ENCODE data around the gene FHAD1.
"Not testable (repeated sequence)": the region's sequence is repeated elsewhere in the genome, so short reads cannot be mapped to it uniquely, and the experiment has no call there.

Gene FHAD1

DNA sequence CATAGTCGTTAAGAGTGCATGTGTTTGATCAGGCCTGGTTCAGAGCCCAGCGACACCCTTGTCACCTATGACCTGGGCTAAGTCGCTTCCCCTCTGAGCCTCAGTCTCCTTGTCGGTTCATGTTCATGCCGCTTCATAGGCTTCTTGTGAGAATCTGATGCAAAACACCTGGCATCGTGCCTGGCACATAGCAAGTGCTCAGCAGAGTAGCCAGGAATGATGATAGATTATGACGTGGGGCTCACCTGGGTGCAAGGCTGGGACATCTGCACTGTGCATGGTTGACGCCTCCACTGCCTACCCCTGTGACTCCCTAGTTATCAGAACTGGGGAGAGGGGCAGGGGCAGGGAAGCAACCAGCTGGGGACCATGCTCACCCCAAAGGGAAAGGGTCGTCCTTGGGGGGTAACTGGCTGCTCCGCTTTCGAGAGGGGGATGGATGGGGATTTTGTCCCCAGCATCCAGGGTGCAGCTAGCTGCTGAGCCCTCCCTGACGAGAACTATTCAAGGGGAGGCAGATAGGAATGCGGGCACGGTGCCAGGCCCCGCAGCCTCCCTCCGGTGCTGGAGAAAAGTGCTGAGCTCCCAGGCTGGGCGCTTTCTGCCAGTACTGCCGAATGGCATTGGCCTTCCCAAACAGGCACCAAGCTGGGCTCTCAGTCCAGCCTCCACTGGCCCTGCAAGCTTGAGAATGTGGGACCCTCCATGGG lies 171.9 kb downstream of the FHAD1 start:
- DNase-seq (ENCODE audit: low spot score), result no peak

DNA sequence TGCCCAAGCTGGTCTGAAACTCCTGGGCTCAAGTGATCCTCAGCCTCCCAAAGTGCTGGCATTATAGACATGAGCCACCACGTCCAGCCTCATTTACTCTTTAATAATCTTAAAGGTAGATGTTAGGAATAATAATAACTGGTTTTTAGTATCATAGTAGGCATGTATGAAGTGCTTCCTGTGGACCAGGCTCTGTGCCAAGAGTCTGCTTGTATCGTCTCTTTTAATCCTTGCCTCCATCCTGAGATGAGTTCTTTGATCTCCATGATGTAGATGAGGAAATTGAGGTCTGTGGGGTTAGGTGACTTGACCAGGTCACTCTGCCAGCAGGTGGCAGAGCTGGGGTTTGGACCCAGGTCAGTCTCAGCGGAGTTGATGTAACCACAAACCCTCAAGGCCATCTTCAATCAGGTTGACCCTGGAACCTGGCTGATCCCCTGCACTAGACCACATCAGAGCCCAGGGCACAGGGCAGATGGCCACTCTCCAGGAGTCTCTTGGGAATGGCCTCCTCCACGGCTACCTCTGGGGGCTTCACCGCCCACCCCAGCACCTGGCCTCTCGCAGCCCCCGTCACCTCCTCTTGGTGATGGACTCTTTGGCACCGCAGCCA lies 173.9 kb downstream of the FHAD1 start:
- no peak for DNase-seq (ENCODE audit: low spot score)

DNA sequence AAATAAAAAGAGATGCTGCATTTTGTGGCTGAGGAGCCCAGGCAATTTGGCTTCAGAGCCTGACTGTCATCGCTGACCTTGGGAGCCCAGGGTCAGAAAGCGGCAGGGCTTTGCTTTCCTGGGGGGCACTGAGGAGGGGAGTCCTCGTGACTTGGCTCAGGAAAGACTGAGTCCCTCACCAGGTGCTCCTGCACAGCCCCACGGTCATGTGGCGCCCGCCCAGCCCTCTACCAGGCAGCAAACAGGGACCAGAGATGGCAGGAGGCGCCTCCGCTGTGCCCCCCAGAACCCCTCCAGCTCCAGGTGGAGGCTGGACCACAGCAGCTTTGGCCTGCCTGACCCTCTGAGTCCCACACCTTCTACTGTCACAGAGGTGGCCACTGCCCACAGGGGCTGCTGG lies 175.8 kb downstream of the FHAD1 start:
- DNase-seq (ENCODE audit: low spot score), result no peak

DNA sequence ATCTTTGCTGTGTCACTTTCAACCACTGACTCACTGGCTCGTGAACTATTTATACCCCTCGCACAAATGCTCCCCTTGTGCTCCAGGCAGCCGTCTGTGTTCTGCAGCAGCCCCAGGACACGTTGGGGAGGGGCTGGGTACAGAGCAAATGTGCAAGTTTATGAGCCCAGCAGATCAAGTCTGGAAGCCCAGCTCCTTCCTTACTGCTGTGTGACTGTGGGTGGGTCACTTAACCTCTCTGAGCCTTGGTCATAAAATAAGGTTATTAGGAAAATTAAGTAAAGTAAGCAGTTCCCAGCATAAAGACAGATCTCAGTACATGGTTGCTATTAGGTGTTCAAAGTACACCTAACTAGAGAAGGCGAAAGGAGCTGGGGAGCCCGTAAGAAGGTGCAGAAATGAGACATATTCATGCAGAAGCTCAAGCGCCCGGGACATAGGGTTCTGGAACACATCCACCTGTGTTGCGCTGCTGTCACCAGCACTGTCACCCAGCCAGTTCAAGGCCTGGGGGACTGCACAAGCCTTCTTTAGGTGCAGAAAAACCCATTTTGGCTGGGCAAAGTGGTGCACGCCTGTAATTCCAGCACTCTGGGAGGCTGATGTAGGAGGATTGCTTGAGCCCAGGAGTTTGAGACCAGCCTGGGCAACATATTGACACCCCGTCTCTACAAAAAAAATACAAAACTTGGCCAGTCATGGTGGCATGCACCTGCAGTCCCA lies 176.5 kb downstream of the FHAD1 start:
- no peak for DNase-seq (ENCODE audit: low spot score)

DNA sequence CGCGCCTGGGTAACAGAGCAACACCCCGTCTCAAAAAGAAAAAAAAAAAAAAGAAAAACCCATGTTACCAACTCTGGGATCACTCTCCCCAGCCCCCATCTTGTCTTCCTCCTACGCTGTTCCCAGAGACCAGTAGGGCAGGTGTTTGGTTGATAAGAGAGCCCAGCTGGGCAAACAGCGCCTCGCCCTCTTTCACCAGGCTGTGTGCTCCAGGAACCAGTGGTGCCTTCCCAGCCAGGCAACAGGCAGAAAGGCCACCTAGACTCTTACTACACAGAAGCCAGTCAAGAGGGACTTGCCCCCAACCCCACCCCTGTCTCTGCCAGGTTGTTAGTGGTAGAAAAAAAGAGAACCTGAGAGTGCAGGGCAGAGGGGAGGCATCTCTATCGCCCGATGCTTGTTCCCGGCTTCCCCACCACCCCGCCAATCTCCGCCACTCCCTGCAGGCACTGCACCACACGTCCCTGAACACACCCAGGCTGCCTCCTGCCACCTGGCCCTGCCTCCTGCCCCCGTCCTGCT lies 177.2 kb downstream of the FHAD1 start:
- DNase-seq (ENCODE audit: low spot score), result no peak

DNA sequence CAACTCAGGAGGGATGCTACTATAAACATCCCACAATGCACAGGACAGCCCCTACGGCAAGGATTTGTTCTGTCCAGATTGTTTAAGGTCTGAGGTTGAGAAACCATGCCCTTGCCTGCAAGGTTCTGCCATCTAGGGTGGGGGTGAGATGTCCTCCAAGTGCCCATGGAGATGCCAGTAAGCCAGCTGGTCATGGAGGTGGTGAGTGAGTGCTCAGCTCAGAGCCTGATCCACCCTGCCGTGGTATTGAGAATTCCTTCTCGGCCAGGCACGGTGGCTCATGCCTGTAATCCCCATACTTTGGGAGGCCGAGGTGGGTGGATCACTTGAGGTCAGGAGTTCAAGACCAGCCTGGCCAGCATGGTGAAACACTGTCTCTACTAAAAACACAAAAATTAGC lies 178.0 kb downstream of the FHAD1 start:
- DNase-seq (ENCODE audit: low spot score), result no peak

DNA sequence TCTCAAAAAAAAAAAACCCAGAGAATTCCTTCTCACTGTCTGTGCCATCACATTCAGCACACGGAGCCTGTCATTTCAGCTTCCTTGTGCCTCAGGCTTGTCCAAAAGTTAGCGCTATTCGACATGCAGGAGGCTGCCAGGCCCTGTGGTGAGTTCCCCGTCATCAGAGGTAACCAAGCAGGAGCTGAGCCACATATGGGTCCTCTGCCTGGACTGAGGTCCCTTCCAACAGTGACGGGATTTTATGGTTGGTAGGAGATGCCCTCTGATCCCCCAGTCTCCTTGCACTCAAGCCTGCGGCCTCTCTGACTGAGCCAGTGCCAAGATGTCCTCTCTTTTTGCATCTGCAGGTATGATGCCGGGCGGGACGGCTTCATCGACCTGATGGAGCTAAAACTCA lies 178.5 kb downstream of the FHAD1 start:
- no peak for DNase-seq (ENCODE audit: low spot score)

DNA sequence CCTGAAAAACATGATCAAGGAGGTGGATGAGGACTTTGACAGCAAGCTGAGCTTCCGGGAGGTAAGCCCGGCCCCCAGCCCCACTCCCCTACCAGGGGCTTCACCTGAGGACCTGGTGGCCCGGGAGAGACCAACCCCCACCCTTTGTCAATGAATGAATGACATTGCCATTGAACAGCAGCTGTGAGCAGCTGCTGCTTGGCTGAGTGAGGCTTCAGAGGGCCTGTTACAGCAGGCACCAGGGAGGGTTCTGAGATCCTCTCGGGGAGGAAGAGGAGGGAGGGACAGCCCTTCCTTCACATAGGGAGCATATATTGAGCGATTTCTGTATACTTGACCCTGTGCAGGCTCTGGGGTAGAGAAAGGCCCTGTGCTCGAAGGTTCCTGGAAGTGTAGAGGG lies 178.9 kb downstream of the FHAD1 start:
- no peak for DNase-seq (ENCODE audit: low spot score)

DNA sequence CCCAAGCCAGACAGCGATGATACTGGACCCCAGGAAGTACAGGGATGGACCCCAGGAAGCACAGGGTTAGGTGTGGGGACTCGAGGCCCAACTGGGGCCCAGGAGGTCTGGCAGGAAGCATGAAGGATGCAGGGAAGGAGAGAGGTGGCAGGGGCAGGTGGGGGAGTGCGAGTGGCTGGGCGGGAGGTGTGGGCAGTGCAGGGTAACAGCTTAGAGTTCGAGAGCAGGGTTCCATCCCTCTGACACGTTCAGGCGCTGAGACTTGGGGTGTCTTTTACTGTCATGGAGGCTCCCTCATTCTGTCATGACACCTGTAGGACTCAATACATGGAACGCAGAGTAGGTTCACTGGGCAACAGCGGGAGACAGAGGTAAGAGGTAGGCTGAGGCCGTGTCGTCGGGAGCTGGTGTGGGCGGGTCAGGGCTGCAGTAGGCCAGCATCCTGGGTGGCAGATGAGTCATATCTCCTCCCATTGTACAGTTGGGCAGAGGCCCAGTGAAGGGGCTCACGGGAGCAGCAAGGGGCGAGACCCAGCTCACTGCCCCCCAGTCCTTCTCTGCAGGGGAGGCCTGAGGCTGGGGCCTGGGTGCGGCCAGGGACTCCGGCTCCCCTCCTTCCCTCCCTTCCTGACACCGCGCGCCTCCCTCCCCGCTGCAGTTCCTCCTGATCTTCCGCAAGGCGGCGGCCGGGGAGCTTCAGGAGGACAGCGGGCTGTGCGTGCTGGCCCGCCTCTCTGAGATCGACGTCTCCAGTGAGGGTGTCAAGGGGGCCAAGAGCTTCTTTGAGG lies 179.7 kb downstream of the FHAD1 start:
- no peak for DNase-seq (ENCODE audit: low spot score)

DNA sequence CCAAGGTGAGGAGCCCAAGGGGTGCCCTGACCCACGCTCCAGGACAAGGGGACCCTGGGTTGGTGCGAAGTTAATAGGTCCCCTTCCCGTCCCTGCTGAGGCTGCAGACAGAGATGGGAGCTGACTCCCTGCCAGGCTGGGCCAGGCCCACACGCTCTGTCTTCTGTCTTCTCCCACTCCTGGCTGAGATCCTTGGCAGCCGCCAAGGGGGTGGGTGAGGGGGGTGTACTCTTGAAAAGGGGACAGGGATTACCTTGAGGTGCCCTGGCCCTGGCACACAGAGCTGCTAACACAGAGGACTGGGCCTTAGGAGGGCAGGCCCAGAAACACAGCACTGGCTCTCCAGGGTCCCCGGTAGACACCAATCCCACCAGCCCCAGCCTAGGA lies 180.2 kb downstream of the FHAD1 start:
- DNase-seq (ENCODE audit: low spot score), result no peak

DNA sequence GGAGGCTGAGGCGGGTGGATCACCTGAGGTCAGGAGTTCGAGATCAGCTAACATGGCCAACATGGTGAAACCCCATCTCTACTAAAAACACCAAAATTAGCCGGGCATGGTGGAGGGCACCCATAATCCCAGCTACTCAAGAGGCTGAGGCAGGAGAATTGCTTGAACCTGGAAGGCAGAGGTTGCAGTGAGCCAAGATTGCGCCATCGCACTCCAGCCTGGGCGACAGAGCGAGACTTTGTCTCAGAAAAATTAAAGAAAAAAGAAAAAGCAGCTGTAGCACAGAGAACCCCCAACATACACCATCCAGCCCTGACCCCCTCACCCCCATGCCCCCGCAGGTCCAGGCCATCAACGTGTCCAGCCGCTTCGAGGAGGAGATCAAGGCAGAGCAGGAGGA lies 181.2 kb downstream of the FHAD1 start:
- not testable (repeated sequence) for DNase-seq (ENCODE audit: low spot score)

DNA sequence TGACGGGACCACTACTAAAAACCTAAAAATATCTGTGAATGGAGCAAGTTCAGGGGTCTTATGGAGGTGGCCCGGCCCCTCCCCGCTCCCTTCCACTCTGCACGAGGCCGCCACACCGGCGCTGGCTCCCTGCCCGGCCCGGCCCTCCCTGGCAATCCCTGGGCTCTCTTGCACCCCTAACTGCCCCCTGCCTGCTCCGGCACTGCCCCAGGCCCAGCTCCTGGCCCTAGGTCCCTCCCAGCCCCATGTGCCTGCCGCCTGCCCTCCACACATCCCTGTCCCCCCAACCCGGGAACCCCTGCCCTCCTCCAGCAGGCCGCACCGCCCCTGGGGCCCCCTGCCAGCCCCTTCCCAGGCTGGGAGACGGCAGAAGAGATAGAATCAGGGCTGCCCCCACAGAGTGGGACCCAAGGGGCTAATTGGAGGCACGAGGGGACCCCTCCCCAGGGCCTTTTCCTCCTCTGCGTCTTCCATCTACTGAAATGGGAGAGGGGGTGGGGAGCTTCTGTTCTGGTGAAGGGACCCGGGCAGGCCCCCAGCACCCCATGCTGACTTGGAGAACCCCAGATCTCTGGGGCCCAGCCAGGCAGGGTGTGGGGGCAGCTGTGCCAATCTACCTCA lies 181.9 kb downstream of the FHAD1 start:
- DNase-seq (ENCODE audit: low spot score), result no peak

DNA sequence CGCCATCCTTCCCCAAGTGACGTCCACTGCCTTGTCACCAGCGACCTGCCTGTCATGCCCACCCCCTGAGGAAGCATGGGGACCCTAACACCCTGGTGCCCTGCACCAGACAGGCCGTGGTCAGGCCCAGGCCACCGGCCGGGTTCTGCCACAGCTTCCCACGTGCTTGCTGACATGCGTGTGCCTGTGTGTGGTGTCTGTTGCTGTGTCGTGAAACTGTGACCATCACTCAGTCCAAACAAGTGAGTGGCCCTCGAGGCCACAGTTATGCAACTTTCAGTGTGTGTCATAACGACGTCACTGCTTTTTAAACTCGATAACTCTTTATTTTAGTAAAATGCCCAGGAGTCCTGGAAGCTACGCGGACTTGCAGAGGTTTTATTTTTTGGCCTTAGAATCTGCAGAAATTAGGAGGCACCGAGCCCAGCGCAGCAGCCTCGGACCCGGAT lies 182.7 kb downstream of the FHAD1 start:
- DNase-seq (ENCODE audit: low spot score), result no peak

DNA sequence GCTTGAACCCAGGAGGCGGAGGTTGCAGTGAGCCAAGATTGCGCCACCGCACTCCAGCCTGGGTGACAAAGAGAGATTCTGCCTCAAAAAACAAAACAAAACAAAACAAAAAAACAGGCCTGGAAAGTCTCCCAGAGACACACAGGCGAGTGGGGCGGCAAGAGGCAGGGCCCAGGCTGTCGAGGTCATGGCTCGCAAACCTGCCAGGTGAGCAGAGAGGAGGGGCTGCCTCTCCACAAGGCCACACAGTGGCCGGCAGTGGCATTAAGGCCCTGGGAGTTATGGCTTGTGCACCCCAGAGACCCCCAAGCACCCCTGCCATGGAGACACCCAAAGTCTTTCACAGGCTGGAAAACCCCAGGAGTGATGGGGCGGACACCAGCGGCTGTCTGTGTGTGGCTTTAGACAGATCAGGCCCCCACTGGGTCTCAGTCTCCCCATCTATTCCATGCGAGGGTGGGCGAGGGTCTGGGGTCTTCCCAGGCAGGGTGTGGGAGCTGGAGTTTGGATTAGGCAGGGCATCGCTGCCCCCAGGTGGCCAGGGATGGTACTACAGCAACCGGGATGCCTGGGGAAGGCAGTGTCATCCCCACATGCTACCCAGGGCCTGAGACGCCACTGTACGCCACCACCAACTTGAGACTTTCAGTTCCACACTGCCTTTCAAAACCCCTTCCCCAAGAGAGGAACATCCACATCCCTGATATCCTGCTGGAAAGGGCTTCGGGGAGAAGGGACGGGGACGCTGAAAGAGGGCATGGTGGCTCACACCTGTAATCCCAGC lies 184.0 kb downstream of the FHAD1 start:
- DNase-seq (ENCODE audit: low spot score), result peak; percentile 64

DNA sequence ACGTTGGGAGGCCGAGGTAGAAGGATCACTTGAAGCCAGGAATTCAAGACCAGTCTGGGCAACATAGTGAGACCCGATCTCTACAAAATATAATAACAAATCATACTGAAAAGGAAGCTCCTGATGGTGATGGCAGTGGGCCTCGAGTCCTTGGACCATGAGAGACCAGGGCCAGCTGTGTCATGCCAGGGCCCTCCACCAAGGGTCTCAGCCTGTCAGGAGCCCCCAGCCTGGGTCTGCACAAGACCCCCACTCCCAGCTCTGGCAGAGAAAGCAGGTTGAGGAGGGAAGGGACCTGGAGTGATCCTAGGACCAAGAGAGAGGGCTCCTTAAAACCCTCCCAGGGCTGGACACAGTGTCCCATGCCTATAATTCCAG lies 184.5 kb downstream of the FHAD1 start:
- DNase-seq (ENCODE audit: low spot score), result no peak

DNA sequence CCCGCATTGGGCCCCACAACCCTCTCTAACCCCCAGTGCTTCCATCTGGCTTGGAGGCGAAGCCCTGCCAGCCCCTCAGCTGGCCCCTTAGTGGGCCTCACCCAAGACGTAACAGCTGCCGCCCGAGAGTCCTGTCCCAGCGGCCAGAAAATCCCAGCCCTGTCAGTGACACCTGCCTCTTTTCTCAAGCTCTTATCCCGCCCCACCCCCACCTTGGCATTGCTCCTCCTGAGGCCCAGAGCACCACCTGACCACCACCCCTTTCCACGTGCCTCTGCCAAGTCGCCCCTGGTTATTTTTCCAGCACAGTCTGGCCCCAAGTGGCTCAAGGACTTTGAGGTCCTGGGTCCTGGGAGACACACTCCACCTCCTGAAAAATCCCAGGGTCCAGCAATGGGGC lies 185.3 kb downstream of the FHAD1 start:
- DNase-seq (ENCODE audit: low spot score), result no peak

DNA sequence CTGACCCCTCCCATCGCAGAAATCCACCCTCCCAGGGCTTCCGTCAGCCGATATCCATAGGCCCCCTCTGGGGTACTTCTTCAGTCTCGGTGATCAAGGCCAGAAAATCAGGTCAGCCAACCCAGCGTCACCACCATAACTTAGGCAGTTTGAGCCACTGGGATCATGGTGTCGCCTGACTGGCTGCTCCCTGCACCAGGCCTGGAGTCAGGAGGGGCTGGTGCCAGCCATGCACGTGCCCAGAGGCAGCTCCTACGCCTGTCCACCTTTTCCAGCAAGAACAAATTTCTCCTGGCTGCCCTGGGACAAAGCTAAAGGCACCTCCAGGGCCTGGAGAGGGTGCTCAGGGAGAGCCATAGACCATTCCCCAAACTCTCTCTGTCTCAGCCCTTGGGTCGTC lies 186.4 kb downstream of the FHAD1 start:
- no peak for DNase-seq (ENCODE audit: low spot score)

DNA sequence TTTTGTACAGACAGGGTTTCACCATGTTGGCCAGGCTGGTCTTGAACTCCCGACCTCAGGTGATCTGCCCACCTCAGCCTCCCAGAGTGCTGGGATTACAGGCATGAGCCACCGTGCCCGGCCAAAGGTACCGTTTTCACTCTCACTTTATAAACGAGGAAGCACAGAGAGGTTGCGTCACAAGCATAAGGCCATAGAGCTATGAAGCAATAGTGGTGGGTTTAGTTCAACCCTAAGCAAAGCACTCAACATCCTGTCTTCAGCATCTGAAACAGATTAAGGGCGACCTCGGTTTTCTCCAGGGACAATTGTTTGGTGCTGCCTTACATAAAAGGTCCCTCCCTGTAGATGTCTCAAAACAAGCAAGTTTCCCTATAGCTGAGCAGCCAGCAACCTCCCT lies 187.7 kb downstream of the FHAD1 start:
- not testable (repeated sequence) for DNase-seq (ENCODE audit: low spot score)

DNA sequence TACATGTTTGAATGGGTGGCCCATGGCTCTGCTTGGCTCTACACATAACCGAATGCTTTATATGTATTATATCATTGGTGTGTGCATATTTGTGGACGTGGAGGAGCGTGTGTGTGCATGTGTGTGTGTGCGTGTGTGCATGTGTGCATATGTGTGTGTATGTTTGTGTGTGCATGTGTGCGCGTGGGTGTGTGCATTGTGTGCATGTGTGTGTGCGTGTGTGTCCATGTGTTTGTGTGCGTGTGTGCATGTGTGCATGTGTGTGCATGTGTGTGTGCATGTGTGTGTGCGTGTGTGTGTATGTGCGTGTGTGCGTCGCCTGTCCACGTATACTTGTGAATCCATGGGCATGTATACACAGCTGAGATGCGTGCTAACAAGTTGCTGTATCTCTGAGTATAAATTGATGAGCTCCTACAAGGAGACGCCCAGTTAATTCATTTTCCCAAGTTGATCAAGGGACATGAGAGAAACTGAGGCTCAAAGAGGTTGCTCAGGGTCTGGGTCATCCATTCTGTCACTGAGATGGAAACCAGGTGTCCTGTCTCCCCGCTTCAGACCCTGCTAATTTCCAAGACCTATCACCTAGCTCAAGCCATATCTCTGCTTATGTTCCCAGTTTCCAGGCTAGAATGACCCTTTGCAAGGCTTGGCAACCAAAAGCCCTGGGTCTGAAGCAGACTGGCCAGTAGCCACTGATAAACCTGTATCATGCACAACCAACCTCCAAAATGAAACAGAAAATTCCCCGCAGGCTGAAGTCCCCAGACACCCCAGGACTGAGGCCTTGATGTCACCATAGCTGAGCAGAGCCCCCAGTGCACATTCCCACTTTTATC lies 188.4 kb downstream of the FHAD1 start:
- no peak for DNase-seq (ENCODE audit: low spot score)

DNA sequence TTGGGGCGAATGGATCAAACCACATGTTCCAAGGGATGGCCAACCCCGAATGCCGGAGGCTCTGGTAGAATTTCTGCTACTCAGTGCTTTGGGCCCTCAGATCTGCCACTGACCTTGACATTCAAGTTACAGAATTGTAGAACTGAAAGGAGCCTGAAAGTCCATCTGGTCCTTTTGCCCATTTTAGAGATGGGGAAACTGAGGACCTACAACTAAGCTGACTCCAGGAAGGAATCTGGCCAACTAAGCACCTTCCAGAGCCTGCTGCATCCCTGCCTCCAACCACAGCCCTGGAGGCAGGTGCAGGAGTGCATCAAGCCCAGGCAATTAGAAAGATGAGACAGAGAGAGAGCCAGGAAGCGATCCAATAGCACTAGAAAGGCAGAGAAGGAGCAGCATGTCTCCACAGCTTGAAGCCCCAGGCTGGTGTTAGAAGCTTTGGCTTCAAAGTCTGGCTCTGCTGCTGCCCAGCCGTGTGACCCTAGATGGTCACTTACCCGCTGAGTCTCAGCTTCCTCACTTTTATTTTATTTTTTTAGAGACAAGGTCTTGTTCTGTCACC lies 189.9 kb downstream of the FHAD1 start:
- no peak for DNase-seq (ENCODE audit: low spot score)
